ENCODE data around the gene PSMA7. TPM values are rescaled to one million over a fixed set of nuclear protein-coding genes. Genes with fewer than 3 reads are reported as not detected.

PSMA7 gene
- total RNA-seq, 1 donor from 2014 or later: 321 TPM

DNA sequence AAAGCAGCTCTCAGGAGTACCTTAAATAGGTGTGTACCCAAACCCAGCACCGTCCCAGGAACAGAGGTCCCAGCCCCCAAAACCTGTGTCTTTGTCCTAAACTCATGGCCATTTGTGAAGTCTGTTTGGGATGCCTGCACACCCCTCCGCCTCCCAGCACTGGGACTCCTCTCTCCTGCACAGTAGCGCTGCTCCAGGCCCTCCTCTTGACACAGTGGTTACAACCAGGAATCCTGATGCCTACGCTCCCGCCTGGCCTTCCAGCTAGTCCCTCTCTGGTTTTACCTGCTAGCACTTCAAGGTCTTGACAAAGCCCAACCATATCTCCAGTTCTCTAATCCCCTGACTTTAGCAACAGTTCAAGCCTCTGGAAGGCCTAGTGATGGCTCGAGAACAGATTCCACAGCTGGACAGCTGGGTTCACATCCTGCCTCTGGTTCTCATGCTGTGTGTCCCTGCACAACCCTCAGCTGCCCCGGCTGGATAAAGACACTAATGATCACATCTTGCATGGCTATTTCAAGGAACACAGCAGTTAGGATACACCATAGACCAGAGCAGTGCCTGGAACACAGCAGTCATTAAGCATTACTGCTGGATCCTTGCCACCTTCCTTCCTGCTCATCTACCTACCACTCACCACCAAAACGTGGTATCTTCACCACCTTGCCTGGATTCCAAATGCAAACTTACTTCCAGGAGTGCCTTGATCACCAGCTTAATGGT is 5.6 kb downstream of the PSMA7 start:
- intact Hi-C loops (cut with micrococcal nuclease): no loop called here

DNA sequence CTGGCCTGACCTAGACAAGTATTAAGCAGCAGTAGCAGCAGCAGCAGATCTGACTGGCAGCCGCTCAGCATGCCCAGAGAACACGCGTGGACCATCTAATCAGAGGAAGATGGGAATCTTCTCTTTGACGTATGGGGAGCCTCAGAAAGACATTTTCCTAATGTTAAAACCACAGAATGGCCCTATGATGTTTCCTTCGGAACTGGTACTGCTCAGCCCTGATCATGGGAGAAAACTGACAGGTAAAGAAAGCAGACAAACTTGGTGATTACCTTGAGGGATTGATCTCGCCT is 6.2 kb downstream of the PSMA7 start:
- intact Hi-C loops (cut with micrococcal nuclease): no loop called here

DNA sequence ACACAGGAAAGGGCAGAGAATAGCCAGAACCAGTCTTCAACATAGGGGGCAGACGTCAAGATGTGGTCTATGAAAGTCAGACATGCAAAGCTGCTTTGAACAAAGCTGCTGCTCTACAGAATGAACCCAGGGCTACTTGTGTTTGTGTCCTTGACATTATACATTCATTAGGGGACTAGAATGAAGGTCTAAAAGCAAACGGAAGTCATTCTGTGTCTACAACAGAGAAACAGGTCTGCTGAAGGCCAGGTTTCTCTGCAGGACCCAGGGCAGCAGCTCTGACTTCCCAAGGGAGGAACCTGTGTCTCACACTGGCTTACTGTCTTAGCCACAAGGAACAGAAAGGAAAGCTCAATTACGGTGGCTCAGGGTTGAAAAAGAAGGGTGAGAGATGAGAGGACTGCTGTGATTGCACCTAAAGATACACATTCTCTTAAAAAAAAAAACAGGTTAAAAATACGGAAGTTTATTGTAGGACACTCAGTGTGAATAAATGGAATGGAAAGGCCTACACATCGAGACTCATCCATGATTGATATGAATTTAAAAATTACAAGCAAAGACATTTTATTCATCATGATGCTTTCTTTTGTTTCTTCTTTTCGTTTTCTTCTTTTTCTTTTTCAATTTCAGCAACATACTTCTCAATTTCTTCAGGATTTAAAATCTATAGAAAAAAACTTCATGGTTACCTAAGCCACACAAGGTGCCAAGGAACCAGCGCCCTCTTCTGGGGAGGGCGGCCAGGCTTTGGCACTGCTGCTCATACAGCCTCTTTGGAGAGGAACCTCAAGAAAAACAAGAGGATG is 6.7 kb downstream of the PSMA7 start:
- intact Hi-C loops (cut with micrococcal nuclease): loop anchor here (1.0 kb wide), 1 partner anchor 125 kb away; no protein-coding TSS in a partner anchor

DNA sequence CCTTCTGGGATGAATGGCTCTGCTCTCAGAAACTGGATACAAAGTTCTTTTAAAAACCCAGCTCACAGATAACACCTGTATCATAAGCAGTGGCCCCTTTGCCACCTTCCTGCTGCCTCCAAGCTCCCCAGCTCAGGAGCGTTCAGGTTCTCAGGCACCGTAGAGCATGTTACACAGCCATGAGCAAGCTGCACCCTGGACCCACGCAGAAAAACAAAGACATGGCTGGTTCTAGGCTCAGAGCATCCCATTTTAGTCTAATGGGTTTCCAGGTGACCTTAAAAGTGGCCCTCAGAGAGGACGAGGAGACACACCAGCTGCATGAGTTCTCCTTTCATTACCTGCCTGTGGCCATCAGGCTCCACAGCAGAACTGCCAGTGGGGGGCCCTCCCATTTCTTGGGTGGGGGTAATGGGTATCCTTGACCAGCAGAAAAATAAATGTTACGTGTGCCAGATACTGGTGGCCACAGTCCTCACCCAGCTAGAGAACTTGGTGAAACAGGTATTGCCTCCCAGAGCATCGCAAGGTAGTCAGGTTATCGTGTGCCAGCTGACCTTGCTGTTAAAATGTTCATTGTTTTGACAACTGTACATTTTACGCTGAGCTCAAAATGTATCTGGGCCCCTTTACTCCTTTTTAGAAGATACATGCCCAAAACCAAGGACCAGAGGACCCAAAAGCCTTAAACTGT is 7.5 kb downstream of the PSMA7 start:
- intact Hi-C loops (cut with micrococcal nuclease): loop anchor here (1.0 kb wide), 1 partner anchor 124 kb away; no protein-coding TSS in a partner anchor

DNA sequence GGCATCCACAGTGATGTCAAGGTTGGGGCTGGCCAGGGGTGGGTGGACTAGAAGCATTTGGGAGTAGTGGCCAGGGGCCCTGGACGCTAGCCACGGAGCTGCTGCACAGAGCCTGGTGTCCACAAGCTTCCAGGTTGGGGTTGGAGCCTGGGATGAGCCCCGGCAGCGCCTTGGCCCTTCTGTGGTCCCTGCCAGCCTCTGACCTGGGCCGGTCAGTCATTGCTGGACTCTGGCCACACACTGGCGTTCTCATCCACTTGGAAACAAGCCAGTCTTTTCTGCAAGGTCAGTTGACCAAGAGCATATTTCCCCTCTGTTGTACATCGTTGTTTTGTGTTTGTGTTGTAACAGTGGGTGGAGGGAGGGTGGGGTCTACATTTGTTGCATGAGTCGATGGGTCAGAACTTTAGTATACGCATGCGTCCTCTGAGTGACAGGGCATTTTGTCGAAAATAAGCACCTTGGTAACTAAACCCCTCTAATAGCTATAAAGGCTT is 8.4 kb downstream of the PSMA7 start:
- intact Hi-C loops (cut with micrococcal nuclease): no loop called here

DNA sequence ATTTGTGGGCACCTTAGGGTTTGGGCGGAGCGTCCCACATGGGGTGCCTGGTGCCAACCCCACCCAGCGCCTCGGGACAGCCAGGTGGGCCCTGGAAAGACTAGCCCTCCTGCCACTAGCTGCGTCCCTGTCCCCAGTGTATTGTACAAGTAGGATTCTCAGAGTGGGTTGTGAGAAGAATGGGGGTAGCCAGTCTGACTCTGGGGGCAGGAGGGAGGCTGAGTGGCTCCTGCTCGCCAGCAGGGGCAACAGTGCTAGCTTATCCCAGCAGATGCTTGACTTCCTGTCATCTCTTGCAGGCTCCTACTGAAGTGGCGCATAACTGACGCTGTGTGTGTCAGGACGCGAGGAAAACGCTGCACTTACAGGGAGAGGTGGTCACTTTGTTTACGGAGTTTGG is 9.3 kb downstream of the PSMA7 start:
- intact Hi-C loops (cut with micrococcal nuclease): no loop called here

DNA sequence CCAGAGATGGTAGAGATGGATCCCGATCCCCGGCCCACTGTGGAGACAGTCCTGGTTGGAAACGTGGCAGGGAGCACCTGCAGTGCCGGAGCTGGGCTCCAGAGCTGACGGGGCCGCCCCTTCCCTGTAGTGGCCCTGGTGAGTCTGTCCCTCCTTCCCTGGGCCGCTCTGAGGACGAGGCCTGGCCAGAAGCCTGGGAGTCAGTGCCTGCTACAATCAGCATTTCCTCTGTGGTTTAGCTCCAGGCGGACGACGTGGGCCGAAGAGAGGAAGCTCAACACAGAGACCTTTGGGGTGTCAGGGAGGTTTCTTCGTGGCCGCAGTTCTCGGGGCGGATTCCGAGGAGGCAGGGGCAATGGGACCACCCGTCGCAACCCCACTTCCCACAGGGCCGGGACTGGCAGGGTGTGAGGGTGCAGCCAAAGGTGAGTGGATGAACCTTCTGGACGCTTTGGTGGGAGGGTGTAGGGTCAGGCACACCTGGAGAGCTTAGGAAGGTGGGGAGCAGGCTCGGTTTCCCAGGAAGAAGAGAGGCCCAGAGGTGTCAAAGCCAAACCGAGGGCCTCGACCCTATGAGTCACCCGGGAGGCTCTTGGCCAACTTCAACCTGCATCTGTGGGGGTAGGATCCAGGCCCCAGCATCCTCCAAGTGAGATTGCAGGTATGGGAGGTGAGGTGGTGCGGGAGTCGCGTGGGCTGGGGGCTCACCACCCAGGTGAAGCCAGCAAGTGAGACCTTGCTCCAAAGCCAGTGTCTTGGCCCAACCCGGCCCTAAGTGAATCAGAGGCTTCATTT is 9.9 kb downstream of the PSMA7 start:
- intact Hi-C loops (cut with micrococcal nuclease): no loop called here

DNA sequence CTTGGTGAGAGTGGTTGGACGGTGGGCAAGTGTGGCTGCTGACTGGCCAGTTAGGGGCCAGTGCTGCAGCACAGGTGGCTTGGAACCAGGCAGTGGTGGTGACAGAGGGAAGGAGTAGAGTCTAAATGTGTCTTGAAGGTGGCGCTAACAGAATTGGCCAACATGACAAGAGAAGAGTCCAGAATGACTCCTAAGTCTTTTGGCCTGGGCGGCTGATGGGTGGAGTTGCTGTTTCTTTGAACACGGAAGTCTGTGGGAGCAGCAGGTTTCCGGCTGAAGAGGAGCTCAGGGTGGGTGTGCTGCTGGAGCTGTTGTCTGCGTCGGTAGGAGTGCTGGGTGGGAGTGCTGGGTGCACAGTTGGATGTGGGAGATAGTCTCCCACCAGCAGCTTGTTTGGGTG is 10.8 kb downstream of the PSMA7 start:
- intact Hi-C loops (cut with micrococcal nuclease): no loop called here

DNA sequence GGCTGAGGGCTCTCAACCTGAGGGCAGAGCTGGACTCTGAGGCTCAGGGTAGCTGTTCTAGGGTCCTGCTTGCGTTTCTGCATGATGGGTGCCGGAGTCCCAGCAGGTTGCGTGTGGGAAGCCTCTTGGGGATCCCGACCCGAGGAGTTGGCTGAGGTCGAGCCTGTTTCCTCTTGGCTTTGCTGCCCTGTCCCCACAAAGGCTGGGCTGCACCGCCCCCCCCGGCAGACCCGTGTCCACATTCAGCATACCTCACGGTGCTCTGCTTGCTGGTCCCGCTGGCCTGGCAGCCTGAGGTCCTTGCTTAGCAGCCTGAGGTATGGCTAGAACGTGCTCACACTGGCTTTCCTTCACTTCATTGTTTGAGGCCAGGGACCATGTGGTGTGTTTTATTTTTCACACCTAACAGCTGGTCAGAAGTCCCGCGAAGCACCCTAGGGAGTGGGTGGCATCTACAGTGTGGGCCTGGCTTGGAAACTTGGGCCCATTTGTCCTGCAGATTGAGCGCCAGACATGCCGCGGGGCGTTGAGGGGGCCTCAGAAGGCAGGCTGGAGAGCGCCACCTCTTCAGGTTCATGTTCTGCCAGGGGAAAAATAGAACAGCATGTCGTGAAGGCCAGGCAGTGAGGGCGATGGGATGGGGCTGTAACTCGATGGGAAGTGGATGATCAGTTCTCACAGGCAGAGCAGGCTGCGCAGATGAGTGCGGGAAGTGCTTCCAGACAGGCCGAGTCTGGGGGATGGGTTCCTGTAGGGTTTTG is 11.5 kb downstream of the PSMA7 start:
- intact Hi-C loops (cut with micrococcal nuclease): no loop called here

DNA sequence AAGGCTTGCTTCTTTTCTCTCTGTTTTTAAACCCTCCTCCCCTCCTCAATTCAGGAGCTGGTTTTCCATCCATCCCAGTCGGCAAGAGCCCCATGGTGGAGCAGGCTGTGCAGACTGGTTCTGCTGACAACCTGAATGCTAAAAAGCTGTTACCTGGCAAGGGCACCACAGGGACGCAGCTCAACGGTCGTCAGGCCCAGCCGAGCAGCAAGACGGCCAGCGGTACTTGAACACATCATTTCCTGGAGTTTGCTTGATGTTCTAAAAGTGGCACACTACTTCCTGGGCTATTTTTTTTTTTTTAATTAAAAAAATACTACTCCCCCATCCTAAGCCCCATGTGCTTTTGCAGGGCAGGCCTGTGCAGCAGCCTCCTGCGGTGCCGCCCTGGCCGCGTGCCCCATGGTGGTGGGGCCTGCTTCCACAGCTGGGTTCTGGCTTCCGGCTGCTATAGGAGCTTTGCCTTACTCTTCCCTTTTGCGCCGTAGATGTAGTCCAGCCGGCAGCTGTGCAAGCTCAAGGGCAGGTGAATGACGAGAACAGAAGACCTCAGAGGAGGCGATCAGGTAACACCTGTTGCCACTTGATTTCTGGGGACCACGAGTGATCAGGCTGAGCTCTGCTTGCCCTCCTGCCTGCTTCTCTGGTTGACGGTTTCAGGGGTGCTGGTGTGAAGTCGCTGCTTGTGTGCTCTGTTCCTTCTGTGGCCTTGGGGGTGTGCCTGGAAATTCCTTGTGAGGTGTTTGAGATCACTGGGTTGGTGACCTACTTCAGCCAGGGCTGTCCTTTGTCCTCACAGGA is 13.3 kb downstream of the PSMA7 start:
- intact Hi-C loops (cut with micrococcal nuclease): no loop called here

DNA sequence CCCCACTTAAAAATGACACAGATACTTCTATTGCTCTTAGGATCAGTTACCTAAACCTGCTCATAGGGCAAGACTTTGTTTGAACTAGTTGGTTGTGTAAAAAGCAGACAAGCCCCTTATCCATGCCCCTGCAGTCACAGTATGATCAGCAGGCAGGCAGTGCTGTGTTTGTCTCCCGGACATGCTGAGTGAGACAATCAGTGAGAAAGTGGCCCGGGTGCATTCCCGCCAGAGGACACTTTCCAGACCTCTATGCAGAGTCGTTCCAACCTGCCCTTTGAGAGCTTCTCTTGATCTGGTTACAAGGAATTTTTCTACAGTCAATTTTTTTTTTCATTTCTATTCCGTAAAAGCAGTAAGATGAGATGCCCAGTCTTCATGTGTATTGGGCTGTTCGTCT is 14.7 kb downstream of the PSMA7 start:
- intact Hi-C loops (cut with micrococcal nuclease): no loop called here

DNA sequence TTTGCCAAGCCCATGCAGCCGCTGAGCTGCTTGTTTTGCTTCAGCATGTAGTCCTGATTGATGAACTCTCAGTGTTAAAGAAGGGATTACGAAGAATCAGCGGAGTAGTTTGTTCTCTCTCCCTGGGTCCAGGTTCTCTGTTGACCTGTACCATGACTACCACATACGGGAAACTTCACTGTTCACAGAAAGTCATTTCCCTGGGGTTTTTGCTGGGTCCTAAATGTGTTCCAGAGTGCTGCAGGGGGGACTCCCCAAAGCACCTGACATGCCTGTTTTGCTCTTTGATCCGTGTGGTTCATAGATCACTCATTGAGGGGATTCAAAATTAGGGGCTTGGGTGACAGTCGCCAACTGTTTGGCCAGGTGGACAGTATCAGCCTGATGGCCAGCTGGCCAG is 15.4 kb downstream of the PSMA7 start:
- intact Hi-C loops (cut with micrococcal nuclease): no loop called here

DNA sequence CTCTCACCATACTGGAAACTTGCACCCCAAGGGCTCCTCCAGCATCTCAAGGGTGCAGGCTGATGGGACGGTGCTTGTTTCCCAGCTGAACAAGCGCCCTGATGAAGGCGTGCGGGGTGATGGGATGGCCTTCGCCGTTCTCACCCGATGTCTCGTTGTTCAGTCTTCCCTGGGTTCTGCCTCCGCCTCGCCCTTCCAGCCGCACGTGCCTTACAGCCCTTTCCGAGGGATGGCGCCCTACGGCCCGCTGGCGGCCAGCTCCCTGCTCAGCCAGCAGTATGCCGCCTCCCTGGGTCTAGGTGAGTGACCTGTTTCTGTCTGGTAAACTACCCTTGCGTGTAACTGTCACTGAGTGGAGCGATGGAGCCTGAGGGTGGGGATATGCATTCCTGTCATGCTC is 17.1 kb downstream of the PSMA7 start:
- intact Hi-C loops (cut with micrococcal nuclease): no loop called here

DNA sequence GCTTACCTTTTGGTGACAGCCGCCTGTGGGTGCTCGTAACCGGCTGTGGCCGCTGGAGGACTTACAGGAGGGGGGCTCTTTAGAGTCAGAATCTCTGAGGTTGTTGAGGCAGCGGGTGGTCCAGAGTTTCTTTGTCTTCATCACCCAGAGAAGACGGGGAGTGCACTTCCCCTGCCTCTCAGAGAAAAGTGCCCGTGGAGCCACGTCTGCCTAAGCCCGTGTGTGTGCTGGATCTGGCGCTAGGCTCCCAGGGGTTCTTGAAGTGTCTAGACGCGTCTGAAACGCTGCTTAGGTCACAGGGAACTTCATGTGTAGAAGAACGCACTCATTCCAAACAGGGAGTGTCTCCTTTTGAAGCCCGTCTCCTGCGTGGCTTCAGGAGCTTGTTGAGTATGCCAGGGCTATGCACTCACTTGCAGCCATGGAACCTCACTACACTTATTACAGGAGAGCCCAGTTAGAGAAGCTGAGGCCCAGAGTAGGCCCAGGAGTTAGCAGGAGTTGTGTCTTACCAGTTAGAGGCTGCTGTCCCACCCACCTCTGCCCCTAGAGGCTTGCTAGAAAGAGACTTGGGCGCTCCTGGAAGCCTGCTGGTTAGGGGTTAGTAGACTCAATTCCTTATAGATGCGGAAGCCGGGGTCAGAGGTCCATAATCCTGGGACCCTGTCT is 19.6 kb downstream of the PSMA7 start:
- intact Hi-C loops (cut with micrococcal nuclease): loop anchor here (2.0 to 5.0 kb wide), 4 partner anchors 179 to 671 kb away; partner anchors contain the start of genes ADRM1, CABLES2 and RPS21

DNA sequence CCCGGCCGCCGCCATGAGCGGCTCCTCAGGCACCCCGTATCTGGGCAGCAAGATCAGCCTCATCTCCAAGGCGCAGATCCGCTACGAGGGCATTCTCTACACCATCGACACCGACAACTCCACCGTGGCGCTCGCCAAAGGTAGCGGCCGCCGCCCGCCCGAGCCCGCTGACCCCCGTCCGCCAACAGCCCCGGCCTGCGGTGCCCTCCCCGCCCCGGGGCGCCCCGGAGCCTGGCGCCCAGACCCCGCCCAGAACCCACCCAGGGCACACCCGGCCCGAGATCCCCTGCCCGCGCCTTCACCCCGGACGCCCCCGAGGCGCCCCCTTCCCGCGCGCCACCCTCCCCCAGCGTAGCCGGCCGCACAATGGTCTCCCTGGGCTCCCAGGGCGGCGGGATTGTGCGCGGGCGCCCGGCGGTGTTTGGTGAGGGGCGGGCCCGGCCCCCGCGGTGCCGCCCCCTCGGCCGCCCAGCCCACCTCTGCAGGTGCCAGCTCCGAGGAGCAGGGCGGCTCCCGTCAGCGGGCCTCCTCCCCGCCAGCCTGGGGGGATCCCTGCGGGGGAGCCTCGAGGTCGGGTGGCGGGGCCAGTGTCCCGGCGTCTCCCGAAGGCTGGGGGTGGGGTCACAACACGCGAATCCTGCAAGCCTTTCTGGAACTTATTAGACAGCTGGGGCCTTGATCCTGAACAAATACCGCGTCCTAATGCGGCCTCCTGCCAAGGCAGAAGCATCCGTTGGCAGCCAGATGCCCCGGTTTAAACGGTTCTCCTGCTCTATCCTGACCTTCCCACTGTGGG is 20.3 kb downstream of the PSMA7 start:
- intact Hi-C loops (cut with micrococcal nuclease): loop anchor here (1.0 to 5.0 kb wide), 8 partner anchors 20 to 672 kb away; partner anchors contain the start of genes ADRM1, CABLES2, MTG2 and OSBPL2

DNA sequence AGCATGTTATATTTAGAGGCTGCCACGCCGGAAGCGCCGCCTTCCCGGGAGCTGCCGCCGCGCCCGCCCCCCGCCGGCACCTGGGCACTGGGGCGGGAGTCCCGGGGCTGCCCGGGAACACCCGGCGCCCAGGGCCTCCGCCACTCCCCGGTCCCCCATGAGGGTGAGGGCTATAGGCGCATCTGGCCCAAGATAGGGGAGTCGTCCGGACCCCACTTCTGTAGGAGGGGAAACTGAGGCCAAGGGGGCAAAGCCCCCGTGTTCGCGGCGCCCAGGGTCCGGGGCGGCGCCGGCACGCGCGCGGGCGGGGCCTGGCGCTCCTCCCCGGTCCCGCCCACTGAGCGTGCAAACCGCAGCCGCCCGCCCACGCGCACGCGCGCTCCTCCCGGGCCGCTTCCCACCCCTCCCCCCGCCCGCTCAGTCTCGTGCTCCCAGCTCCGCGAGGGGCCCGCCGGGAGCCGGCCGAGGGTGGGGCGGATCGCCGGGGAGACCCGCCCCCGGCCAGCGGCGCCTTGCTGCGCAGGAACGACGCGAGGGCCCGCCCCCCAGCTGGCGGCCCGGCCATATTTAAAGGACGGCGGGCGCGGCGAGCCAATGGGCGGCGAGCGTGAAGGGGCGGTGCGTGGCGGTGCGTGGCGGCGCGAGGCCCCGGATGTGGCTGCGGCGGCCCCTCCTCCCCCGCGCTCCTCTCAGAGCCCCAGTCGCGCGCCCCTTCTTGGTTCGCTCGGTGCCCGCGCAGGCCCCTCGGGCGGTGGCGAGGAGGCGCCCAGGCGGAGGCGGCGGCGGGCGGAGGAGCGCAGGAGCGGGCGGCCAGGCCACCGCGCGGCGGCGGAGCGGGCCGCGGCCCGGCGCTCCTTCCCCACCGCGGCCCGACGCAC is 21.2 kb downstream of the PSMA7 start, which contains the start of gene LSM14B:
Gene LSM14B (plus strand): TSS at position 700 of the 878 bp plus-strand sequence. CDS start 192 bp downstream, outside the sequence.
- intact Hi-C loops (cut with micrococcal nuclease): loop anchor here (1.0 to 5.0 kb wide), 8 partner anchors 21 to 673 kb away; partner anchors contain the start of genes ADRM1, CABLES2, MTG2 and OSBPL2

Data from T-helper 2 cell treated with Interferon-gamma antibody and Interleukin-4, amounts not matched to agents 100 ng/mL and 5 ng/mL, for 36 hours (primary cell).